Kidney (tissue), 14 donors: ENCODE measurements around the gene FBXO2. TPM values are rescaled to one million over a fixed set of nuclear protein-coding genes. Genes with fewer than 3 reads are reported as not detected.

ENCODE experiments used
- DNase-seq, 5 donors: peaks; one replicate each; pipeline ENCODE4 v3.0.0-alpha.2; 2013 to 2020
- FAIRE-seq: peaks from 2 replicates; lab custom pipeline; 2012; peaks lifted over from hg19 to GRCh38; lab: Jason Lieb, UNC
- H3K27ac ChIP-seq, 2 donors: one replicate each; pipeline ENCODE4 v1.7.0; 2013; ENCODE audit warnings: low read depth in 2 of 2, low read length in 2 of 2, inconsistent platforms in 1 of 2
- H3K27me3 ChIP-seq: one replicate; pipeline ENCODE4 v1.7.1; 2013; ENCODE audit warnings: low read length, inconsistent platforms; ENCODE audit not compliant: control insufficient read depth, insufficient read depth
- H3K36me3 ChIP-seq, 3 donors: one replicate each; pipeline versions ENCODE4 v1.7.0 to v1.7.1; 2013; ENCODE audit warnings: low read length in 3 of 3, control low read depth in 1 of 3, inconsistent platforms in 1 of 3; ENCODE audit not compliant: insufficient read depth in 3 of 3, control insufficient read depth in 2 of 3
- H3K4me1 ChIP-seq, 3 donors: one replicate each; pipeline versions ENCODE4 v1.7.0 to v1.7.1; 2013; ENCODE audit warnings: low read length in 3 of 3, inconsistent platforms in 1 of 3, low read depth in 1 of 3; ENCODE audit not compliant: control insufficient read depth in 2 of 3, insufficient read depth in 2 of 3
- H3K4me3 ChIP-seq, 3 donors: one replicate each; pipeline versions ENCODE4 v1.7.0 to v1.8.1; 2013; ENCODE audit warnings: low read length in 3 of 3, control low read depth in 1 of 3, inconsistent platforms in 1 of 3
- H3K9ac ChIP-seq, 3 donors: one replicate each; pipeline versions ENCODE4 v1.7.0 to v1.7.1; 2013; ENCODE audit warnings: low read length in 3 of 3, control low read depth in 1 of 3, inconsistent platforms in 1 of 3
- H3K9me3 ChIP-seq, 3 donors: one replicate each; pipeline versions ENCODE4 v1.7.0 to v1.7.1; 2013; ENCODE audit warnings: low read length in 3 of 3, control low read depth in 1 of 3, inconsistent platforms in 1 of 3; ENCODE audit not compliant: control insufficient read depth in 2 of 3, insufficient read depth in 1 of 3
- CTCF ChIP-seq: IDR thresholded peaks from 3 replicates; pipeline ENCODE4 v1.5.1; 2012; ENCODE audit warnings: mild to moderate bottlenecking, moderate library complexity, borderline replicate concordance; ENCODE audit not compliant: insufficient read depth; ENCODE audit errors: extremely low read depth
- intact Hi-C: fragments of 100-400 bp; cut with DNase I; formaldehyde crosslinking; loops from one replicate; pipeline ENCODE4 v1.11.1; 2022
- polyA plus RNA-seq: library from polyadenylated mRNA; stranded (reverse); fragments of 350-450 nt; fragmentation: Illumina TruSeq; extraction: RNeasy Lipid Tissue Mini Kit (QIAGEN cat#74804); gene quantifications from one replicate; pipeline ENCODE4 v1.2.3, GENCODE V29; 2014; ENCODE audit warnings: low read depth, low replicate concordance; ENCODE audit not compliant: insufficient read depth
- total RNA-seq: library from RNA; stranded (reverse); fragmentation: NEBNext Ultra II Directional; extraction: Animal tissue kit (Norgen Biotek cat#: 25700); gene quantifications from one replicate; pipeline ENCODE4 v1.2.1, GENCODE V29; 2021
- donor health status: control.
- donor health status: control.
- donor health status: control.
- donor health status: control.
- donor health status: control.
- donor health status: DM: yes; HTN: yes; CAD: no.
- donor health status: Normal renal cell carcinoma (clear cell type).

FBXO2 gene
- total and polyA plus RNA-seq, 2 donors from 2014 or later, result 10.2 to 38.4 TPM

GRCh38 chr1:11697893-11698210 is 43.6 kb upstream of the FBXO2 start:
- Histone ChIP-seq H3K36me3 (no peaks in the 10 kb centered on the region), H3K9me3 (peaks cover 0 to 2% (median 0%) of the 10 kb centered on the region in 3 donors), H3K27me3 (peaks cover 7% of the 10 kb centered on the region), H3K9ac (no peak overlapping the region), H3K27ac (no peak overlapping the region), H3K4me3 (no peak overlapping the region), H3K4me1 (peaks cover 0 to 6% (median 5%) of the 10 kb centered on the region in 3 donors)
- no peak for TF ChIP-seq CTCF
- intact Hi-C loops, result no loop called here
- FAIRE-seq (no peak), DNase-seq (no peak)

GRCh38 chr1:11697188-11697892 is 43.1 kb upstream of the FBXO2 start:
- FAIRE-seq (no peak), DNase-seq (no peak)
- Histone ChIP-seq H3K4me3 (no peak overlapping the region), H3K4me1 (peaks cover 0 to 6% (median 5%) of the 10 kb centered on the region in 3 donors), H3K9me3 (peaks cover 0 to 2% (median 0%) of the 10 kb centered on the region in 3 donors), H3K36me3 (no peaks in the 10 kb centered on the region), H3K9ac (no peak overlapping the region), H3K27me3 (peaks cover 7% of the 10 kb centered on the region), H3K27ac (no peak overlapping the region)
- TF ChIP-seq CTCF, result no peak
- intact Hi-C loops, result no loop called here

GRCh38 chr1:11695861-11696260 is 41.6 kb upstream of the FBXO2 start:
- no peak for FAIRE-seq
- H3K27ac ChIP-seq, result no peak overlapping the region
- DNase-seq, result no peak
- intact Hi-C loops, result no loop called here
- peaks cover 0 to 3% (median 0%) of the 10 kb centered on the region in 3 donors for H3K4me1 ChIP-seq
- no peak overlapping the region for H3K4me3 ChIP-seq
- no peaks in the 10 kb centered on the region for H3K9me3 ChIP-seq
- no peak overlapping the region for H3K9ac ChIP-seq
- no peaks in the 10 kb centered on the region for H3K36me3 ChIP-seq
- no peak for TF ChIP-seq CTCF
- H3K27me3 ChIP-seq, result peaks cover 2% of the 10 kb centered on the region
